ENCODE measurements around the gene RAD18.

Gene RAD18

GRCh38 chr3:8987226-8987625 is 24.0 kb upstream of the RAD18 start:
- TF ChIP-seq CREB1 (IDR thresholded peaks at IDR 0.05; ENCODE audit: low read depth) (no peak), TCF12 (IDR thresholded peaks at IDR 0.05; ENCODE audit: low read depth) (no peak), ZBTB7A (IDR thresholded peaks at IDR 0.05; ENCODE audit: low read depth) (no peak), EP300 (IDR thresholded peaks at IDR 0.05; ENCODE audit: borderline replicate concordance) (no peak), CEBPB (IDR thresholded peaks at IDR 0.05) (no peak), EGR1 (IDR thresholded peaks at IDR 0.05) (no peak), MAX (IDR thresholded peaks at IDR 0.05) (no peak), FOXM1 (IDR thresholded peaks at IDR 0.05; ENCODE audit: borderline replicate concordance, low read depth) (no peak), TAF1 (IDR thresholded peaks at IDR 0.05; ENCODE audit: low read depth) (no peak), NFIC (IDR thresholded peaks at IDR 0.05) (no peak), YY1 (IDR thresholded peaks at IDR 0.05; ENCODE audit: low read depth) (no peak)

DNA sequence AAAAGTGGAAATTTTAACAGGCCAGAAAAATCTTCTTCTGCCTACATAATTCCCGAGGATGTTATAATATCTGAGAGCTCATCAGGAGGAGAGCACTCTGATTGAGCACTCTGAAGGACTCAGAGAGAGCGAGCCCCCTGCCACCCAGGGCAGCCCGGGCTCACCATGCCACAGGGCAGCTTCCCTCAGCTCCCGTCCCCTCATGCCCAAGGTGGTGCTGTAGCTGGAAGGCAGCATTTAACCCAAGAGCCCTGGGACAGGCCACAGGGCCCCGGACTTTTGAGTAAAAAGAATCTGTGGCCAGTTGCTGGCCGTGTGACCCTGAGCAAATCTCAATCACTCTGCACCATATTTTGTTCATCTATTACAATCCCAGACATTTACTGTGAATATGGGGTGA is 23.5 kb upstream of the RAD18 start:
- TF ChIP-seq USF1 (IDR thresholded peaks at IDR 0.05): no peak
- TF ChIP-seq, protein P1, sequence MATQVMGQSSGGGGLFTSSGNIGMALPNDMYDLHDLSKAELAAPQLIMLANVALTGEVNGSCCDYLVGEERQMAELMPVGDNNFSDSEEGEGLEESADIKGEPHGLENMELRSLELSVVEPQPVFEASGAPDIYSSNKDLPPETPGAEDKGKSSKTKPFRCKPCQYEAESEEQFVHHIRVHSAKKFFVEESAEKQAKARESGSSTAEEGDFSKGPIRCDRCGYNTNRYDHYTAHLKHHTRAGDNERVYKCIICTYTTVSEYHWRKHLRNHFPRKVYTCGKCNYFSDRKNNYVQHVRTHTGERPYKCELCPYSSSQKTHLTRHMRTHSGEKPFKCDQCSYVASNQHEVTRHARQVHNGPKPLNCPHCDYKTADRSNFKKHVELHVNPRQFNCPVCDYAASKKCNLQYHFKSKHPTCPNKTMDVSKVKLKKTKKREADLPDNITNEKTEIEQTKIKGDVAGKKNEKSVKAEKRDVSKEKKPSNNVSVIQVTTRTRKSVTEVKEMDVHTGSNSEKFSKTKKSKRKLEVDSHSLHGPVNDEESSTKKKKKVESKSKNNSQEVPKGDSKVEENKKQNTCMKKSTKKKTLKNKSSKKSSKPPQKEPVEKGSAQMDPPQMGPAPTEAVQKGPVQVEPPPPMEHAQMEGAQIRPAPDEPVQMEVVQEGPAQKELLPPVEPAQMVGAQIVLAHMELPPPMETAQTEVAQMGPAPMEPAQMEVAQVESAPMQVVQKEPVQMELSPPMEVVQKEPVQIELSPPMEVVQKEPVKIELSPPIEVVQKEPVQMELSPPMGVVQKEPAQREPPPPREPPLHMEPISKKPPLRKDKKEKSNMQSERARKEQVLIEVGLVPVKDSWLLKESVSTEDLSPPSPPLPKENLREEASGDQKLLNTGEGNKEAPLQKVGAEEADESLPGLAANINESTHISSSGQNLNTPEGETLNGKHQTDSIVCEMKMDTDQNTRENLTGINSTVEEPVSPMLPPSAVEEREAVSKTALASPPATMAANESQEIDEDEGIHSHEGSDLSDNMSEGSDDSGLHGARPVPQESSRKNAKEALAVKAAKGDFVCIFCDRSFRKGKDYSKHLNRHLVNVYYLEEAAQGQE (IDR thresholded peaks at IDR 0.05; ENCODE audit: low read depth): no peak
- no peak for TF ChIP-seq TEAD4 (IDR thresholded peaks at IDR 0.05)
- no peak for TF ChIP-seq EGR1 (IDR thresholded peaks at IDR 0.05)
- TF ChIP-seq FOXM1 (IDR thresholded peaks at IDR 0.05; ENCODE audit: borderline replicate concordance, low read depth): no peak

DNA sequence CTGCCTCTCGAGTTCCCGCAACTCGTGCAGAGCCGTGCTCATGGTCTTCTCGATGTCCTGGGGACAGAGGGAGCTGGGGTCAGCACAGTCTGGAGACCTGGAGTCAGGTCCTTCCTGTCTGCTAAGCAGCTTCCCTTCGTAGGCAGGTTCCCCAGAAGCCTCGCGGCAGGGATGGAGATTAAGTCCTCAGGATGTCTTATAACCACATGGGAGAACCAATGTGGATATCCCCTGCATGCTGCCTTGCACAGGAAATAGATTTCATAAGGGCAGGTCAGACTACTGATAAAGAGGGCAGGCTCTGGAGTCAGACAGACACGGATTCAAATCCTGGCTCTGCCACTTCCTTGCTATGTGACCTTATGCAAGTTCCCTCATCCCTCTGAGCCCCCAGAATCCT is 22.6 kb upstream of the RAD18 start:
- TF ChIP-seq, protein P1 (IDR thresholded peaks at IDR 0.05; ENCODE audit: low read depth): no peak
- no peak for TF ChIP-seq TAF1 (IDR thresholded peaks at IDR 0.05; ENCODE audit: low read depth)
- no peak for TF ChIP-seq ZBTB7A (IDR thresholded peaks at IDR 0.05; ENCODE audit: low read depth)
- no peak for TF ChIP-seq CREB1 (IDR thresholded peaks at IDR 0.05; ENCODE audit: low read depth)
- TF ChIP-seq EP300 (IDR thresholded peaks at IDR 0.05; ENCODE audit: borderline replicate concordance): no peak

DNA sequence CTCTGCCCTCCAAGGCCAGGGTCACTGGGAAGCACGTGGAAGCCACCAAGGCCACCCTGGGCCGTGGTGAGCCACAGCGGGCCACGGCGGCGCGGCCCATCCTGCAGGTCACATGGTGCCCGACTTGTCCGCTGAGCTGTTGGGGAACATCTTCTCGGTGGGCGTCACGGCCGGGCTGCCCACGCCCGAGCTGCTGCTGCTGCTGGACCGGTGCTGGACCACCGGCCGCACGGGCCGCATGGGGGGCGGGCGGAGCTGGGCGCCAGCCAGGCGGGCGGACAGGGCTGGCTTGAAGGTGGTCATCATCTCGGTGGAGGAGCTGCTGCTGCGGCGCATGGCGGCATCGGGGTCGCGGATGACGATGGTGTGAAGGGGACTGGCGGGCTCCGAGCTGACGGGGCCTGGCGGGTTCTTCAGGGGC is 22.1 kb upstream of the RAD18 start:
- TF ChIP-seq YY1 (IDR thresholded peaks at IDR 0.05; ENCODE audit: low read depth): no peak
- no peak for TF ChIP-seq EGR1 (IDR thresholded peaks at IDR 0.05)
- TF ChIP-seq MAX (IDR thresholded peaks at IDR 0.05): no peak
- no peak for TF ChIP-seq CREB1 (IDR thresholded peaks at IDR 0.05; ENCODE audit: low read depth)
- TF ChIP-seq, protein P1 (IDR thresholded peaks at IDR 0.05; ENCODE audit: low read depth): no peak
- TF ChIP-seq TAF1 (IDR thresholded peaks at IDR 0.05; ENCODE audit: low read depth): no peak
- no peak for TF ChIP-seq ZBTB7A (IDR thresholded peaks at IDR 0.05; ENCODE audit: low read depth)
- no peak for TF ChIP-seq CEBPB (IDR thresholded peaks at IDR 0.05)
- TF ChIP-seq USF1 (IDR thresholded peaks at IDR 0.05): no peak
- no peak for TF ChIP-seq TEAD4 (IDR thresholded peaks at IDR 0.05)
- TF ChIP-seq EP300 (IDR thresholded peaks at IDR 0.05; ENCODE audit: borderline replicate concordance): no peak
- TF ChIP-seq NFIC (IDR thresholded peaks at IDR 0.05): no peak
- TF ChIP-seq RAD21 (IDR thresholded peaks at IDR 0.05; ENCODE audit: low read depth): no peak
- no peak for TF ChIP-seq FOXM1 (IDR thresholded peaks at IDR 0.05; ENCODE audit: borderline replicate concordance, low read depth)
- no peak for TF ChIP-seq TCF12 (IDR thresholded peaks at IDR 0.05; ENCODE audit: low read depth)

- TF ChIP-seq CEBPB (IDR thresholded peaks at IDR 0.05) (no peak), NFIC (IDR thresholded peaks at IDR 0.05) (no peak), CREB1 (IDR thresholded peaks at IDR 0.05; ENCODE audit: low read depth) (no peak), FOXM1 (IDR thresholded peaks at IDR 0.05; ENCODE audit: borderline replicate concordance, low read depth) (no peak)
These were observed 21.3 kb upstream of the RAD18 start for GRCh38 chr3:8984526-8984925.
